Kidney epithelial cell (primary cell): ENCODE results near the gene TFDP2. TPM values are rescaled to one million over a fixed set of nuclear protein-coding genes. Genes with fewer than 3 reads are reported as not detected.

Experiments
- DNase-seq: peaks from one replicate; pipeline ENCODE4 v3.0.0-alpha.2; 2010; ENCODE audit warnings: low read depth
- H3K27me3 ChIP-seq: 2 replicates; pipeline ENCODE4 v1.6.0; 2011; ENCODE audit warnings: low read length; ENCODE audit not compliant: control insufficient read depth, insufficient read depth
- H3K36me3 ChIP-seq: 2 replicates; pipeline ENCODE4 v1.5.1; 2011; ENCODE audit warnings: low read length; ENCODE audit not compliant: control insufficient read depth, insufficient read depth
- H3K4me3 ChIP-seq: 2 replicates; pipeline ENCODE4 v1.5.1; 2011; ENCODE audit warnings: low read depth, mild to moderate bottlenecking, control low read depth, low read length
- total RNA-seq: library from RNA; depleted of rRNA; stranded (reverse); fragments of >200 nt; gene quantifications from 2 replicates; pipeline ENCODE4 v1.2.3, GENCODE V29; 2015
- TF ChIP-seq, protein P1 (sequence below): IDR thresholded peaks from 2 replicates; pipeline ENCODE4 v1.5.1; 2011; ENCODE audit warnings: mild to moderate bottlenecking, moderate library complexity, low read length, control low read depth, inconsistent platforms; ENCODE audit not compliant: insufficient read depth, poor library complexity, severe bottlenecking

Gene TFDP2
- total RNA-seq, 1 donor from 2014 or later = 48.0 TPM

DNA sequence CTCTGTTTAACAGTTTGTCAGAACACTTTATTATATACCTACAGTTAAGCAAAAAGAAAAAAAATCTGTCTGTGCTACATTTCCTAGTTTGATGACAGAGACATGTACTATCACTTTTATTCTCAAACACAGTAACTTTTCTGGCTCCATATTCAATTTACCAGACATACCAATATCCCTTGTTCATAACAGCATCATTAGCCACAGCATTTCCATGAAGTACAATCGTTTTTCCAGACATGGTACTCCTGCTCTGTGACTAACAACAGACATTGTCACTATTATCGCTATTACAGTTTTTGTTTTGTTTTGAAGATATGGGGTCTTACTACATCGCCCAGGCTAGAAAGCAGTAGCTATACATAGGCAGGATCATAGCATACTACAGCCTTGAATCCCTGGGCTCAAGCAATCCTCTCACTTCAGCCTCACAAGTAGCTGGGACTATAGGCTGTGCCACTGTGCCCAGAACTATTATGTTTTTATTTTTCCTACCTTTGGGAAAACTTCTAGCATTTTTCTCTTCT, 14.5 kb downstream of the TFDP2 start:
- TF ChIP-seq, protein P1, sequence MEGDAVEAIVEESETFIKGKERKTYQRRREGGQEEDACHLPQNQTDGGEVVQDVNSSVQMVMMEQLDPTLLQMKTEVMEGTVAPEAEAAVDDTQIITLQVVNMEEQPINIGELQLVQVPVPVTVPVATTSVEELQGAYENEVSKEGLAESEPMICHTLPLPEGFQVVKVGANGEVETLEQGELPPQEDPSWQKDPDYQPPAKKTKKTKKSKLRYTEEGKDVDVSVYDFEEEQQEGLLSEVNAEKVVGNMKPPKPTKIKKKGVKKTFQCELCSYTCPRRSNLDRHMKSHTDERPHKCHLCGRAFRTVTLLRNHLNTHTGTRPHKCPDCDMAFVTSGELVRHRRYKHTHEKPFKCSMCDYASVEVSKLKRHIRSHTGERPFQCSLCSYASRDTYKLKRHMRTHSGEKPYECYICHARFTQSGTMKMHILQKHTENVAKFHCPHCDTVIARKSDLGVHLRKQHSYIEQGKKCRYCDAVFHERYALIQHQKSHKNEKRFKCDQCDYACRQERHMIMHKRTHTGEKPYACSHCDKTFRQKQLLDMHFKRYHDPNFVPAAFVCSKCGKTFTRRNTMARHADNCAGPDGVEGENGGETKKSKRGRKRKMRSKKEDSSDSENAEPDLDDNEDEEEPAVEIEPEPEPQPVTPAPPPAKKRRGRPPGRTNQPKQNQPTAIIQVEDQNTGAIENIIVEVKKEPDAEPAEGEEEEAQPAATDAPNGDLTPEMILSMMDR = no peak
- no peak for DNase-seq
- Histone ChIP-seq H3K27me3 (no peaks in the 10 kb centered on the region), H3K36me3 (no peaks in the 10 kb centered on the region), H3K4me3 (no peak overlapping the region)

DNA sequence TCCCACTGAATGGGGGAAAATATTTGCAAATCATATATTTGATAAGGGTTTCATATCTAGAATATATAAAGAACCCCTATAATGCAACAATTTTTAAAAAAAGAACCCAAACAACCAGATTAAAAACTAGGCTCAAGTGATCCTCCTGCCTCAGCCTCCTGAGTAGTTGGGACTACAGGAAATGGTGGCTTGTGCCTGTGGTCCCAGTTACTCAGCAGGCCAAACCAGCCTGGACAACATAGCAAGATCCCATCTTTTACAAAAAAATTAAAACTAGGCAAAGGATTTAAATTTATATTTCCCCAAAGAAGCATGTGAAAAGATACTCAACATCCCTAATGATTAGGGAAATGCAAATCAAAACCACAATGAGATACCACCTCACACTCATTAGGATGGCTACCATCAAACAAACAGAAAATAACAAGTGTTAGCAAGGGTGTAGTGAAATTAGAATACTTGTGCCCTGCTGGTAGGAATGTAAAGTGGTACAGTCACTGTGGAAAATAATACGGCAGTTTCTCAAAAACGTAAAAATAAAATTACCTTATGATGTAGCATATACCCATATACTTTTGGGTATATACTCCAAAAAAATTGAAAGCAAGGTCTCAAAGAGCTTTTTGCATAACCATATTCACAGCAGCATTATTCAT, 19.7 kb downstream of the TFDP2 start:
- no peaks in the 10 kb centered on the region for H3K27me3 ChIP-seq
- TF ChIP-seq, protein P1 = peak; percentile 18
- H3K4me3 ChIP-seq = no peak overlapping the region
- DNase-seq = no peak
- H3K36me3 ChIP-seq = no peaks in the 10 kb centered on the region

DNA sequence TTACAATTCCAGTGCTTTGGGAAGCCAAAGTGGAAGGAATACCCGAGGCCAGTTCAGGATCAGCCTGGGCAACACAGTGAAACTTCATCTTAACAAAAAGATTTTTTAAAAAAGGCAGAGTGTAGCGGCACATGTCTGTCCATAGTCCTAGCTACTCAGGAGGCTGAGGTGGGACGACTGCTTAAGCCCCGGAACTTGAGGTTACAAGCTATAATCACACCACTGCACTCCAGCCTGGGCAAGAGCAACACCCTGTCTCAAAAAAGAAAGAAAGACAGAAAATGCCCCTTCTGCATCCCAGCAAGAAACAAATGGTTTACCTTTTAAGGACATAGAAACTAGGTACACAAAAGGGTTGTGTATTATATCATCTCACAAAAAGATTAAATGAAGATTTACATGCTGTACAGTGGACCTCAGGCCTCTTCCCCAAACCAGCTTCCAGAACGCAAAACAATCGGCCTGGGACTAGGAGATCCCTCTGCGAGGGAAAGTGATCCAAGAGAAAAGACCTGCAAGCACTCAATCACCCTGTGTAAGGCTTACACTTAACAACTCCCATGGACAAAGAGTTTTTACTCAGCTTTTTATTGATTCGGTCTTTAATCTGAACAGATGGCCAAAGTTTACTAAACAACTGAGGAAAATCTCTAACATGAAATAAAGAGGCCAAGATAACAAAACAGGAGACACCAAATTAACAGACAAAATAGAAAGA, 21.2 kb downstream of the TFDP2 start:
- no peak for DNase-seq
- no peaks in the 10 kb centered on the region for H3K27me3 ChIP-seq
- H3K36me3 ChIP-seq = no peaks in the 10 kb centered on the region
- no peak overlapping the region for H3K4me3 ChIP-seq
- TF ChIP-seq, protein P1 = no peak

DNA sequence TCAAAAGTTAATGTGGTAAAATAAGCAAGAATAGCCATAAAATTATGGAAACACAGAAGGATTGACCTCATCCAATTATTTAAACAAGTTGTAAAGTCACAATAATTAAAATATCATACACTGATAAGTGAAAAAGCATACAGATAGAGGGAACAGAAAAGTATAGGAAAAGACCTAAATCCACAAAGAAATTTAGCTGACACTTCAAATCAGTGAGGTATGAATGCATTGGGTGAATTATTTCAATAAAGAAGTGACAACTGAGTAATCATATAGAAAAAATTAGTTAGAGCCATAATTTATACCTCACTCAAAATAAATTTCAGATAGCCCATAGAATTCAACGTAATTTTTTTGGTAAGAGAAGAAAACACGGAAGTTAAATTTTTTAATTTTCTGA, 25.1 kb downstream of the TFDP2 start:
- H3K36me3 ChIP-seq = no peaks in the 10 kb centered on the region
- no peak for DNase-seq
- no peaks in the 10 kb centered on the region for H3K27me3 ChIP-seq
- no peak overlapping the region for H3K4me3 ChIP-seq
- TF ChIP-seq, protein P1 = no peak

DNA sequence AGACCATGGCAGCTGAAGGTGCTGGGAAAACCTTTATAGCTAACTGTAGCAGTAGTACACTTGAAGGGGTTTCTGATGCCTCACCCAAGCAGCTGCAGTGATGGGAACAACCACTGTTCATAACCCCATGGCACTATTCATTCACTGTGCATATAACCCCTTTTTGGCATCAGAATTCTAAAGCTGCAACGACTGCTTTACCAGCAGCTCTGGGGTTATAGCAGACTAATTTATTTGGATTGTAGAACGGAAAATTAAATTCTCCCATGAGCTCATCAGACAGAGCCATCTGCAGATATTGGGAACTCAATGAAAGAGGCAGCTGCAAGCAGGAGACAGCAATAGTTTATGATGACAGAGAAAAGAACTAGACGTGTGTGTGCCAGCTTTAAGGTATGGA, 28.6 kb downstream of the TFDP2 start:
- no peaks in the 10 kb centered on the region for H3K27me3 ChIP-seq
- H3K36me3 ChIP-seq = no peaks in the 10 kb centered on the region
- H3K4me3 ChIP-seq = no peak overlapping the region
- TF ChIP-seq, protein P1 = no peak
- no peak for DNase-seq

DNA sequence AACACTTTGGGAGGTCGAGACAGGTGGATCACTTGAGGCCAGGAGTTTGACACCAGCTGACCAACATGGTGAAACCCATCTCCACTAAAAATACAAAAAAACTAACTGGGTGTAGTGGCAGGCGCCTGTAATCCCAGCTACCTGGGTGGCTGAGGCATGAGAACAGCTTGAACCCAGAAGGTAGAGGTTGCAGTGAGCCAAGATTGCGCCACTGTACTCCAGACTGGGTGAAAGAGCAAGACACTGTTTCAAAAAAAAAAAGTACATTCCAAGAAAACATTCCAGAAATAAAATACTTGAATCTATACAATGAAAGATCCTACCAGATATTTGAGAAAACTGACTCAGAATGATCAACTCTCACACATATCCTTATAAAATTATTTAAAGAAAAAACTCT, 30.4 kb downstream of the TFDP2 start:
- no peaks in the 10 kb centered on the region for H3K36me3 ChIP-seq
- no peak for DNase-seq
- TF ChIP-seq, protein P1 = no peak
- H3K27me3 ChIP-seq = no peaks in the 10 kb centered on the region
- H3K4me3 ChIP-seq = no peak overlapping the region
